SU-DHL-6 (cell line): Measurements from ENCODE around the gene CMSS1.

Experiments
- H2AFZ ChIP-seq: fragments of 200-600 bp; sonication (generic); 2 replicates; pipeline ENCODE4 v1.6.1; 2014; ENCODE audit warnings: low read depth, mild to moderate bottlenecking, moderate library complexity, mixed read lengths, antibody characterized with exemption, low read length; ENCODE audit not compliant: severe bottlenecking
- H3F3A ChIP-seq: fragments of 200-600 bp; shearing (Covaris generic); 2 replicates; pipeline ENCODE4 v1.6.0; 2016; ENCODE audit warnings: antibody characterized with exemption, mild to moderate bottlenecking; ENCODE audit not compliant: insufficient read depth
- H3K27ac ChIP-seq: fragments of 200-600 bp; sonication (generic); 2 replicates; pipeline ENCODE4 v1.5.1; 2016; ENCODE audit warnings: low read depth, mild to moderate bottlenecking, low read length, moderate library complexity, mixed read lengths
- H3K27me3 ChIP-seq: fragments of 200-600 bp; sonication (generic), shearing (Covaris generic); 2 replicates; pipeline ENCODE4 v1.6.0; 2014; ENCODE audit warnings: mild to moderate bottlenecking, low read length
- H3K36me3 ChIP-seq: fragments of 200-600 bp; sonication (generic); 2 replicates; pipeline ENCODE4 v1.6.1; 2014; ENCODE audit warnings: mild to moderate bottlenecking, low read length, mixed read lengths
- H3K4me2 ChIP-seq: fragments of 300-600, 200-600 bp; shearing (Covaris generic), sonication (generic); 2 replicates; pipeline ENCODE4 v1.6.0; 2014; ENCODE audit warnings: low read length, low read depth, mild to moderate bottlenecking; ENCODE audit not compliant: poor library complexity, severe bottlenecking
- H3K4me3 ChIP-seq: fragments of 200-600 bp; sonication (generic); 2 replicates; pipeline ENCODE4 v1.5.1; 2014; ENCODE audit warnings: antibody characterized with exemption, low read length, mild to moderate bottlenecking, mixed read lengths; ENCODE audit not compliant: insufficient read depth, poor library complexity, severe bottlenecking
- H3K79me2 ChIP-seq: fragments of 200-600 bp; sonication (generic); 2 replicates; pipeline ENCODE4 v1.6.1; 2014; ENCODE audit warnings: mild to moderate bottlenecking, low read length, moderate library complexity; ENCODE audit not compliant: insufficient read depth
- H3K9ac ChIP-seq: fragments of 200-600 bp; sonication (generic); 2 replicates; pipeline ENCODE4 v1.7.0; 2014; ENCODE audit warnings: mild to moderate bottlenecking, low read length
- H3K9me2 ChIP-seq: fragments of 200-600 bp; sonication (generic); replicated peaks from 2 replicates; pipeline ENCODE4 v1.6.1; 2014; ENCODE audit warnings: low read length; ENCODE audit not compliant: insufficient read depth
- H3K9me3 ChIP-seq: fragments of 200-600 bp; sonication (generic); 2 replicates; pipeline ENCODE4 v1.6.1; 2014; ENCODE audit warnings: low read length, mixed read lengths; ENCODE audit not compliant: insufficient read depth
- H4K20me1 ChIP-seq: fragments of 200-600 bp; sonication (generic); 2 replicates; pipeline ENCODE4 v1.6.1; 2014; ENCODE audit warnings: low read depth, mild to moderate bottlenecking, antibody characterized with exemption, low read length, moderate library complexity, mixed read lengths
- EZH2phosphoT487 ChIP-seq: fragments of 200-600 bp; sonication (generic), shearing (Covaris generic); conservative IDR thresholded peaks from 2 replicates; pipeline ENCODE4 v1.6.1; 2018; ENCODE audit warnings: mild to moderate bottlenecking, antibody characterized with exemption, low read length, moderate library complexity, mixed read lengths
- TF ChIP-seq, protein P1 (sequence below): fragments of 200-600 bp; sonication (generic); IDR thresholded peaks from one replicate; pipeline ENCODE4 v1.5.1; 2017; ENCODE audit warnings: antibody characterized with exemption, mild to moderate bottlenecking, low read length, moderate library complexity; ENCODE audit not compliant: insufficient read depth, poor library complexity, severe bottlenecking

The CMSS1 gene

DNA sequence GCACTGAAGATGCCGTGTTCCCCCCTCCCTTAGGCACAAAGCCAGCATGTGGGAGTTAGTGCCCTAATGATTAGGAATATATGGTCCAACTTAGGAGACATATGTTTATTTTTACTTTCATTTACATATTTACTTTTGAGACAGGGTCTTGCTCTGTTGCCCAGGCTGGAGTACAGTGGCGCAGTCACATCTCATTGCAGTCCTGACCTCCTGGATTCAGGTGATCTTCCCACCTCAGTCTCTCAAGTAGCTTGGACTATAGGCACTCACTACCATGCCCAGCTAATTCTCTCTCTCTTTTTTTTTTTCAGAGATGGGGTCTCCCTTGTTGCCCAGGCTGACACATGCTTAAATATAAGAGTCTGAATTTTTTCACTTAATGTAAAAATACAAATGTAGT is 391.5 kb downstream of the CMSS1 start:
- Histone ChIP-seq H4K20me1 (no peaks in the 10 kb centered on the region), H2AFZ (no peak overlapping the region), H3F3A (no peaks in the 10 kb centered on the region), H3K9me3 (no peaks in the 10 kb centered on the region), H3K79me2 (no peaks in the 10 kb centered on the region), H3K9me2 (no peaks in the 10 kb centered on the region), H3K9ac (no peak overlapping the region), H3K27ac (no peak overlapping the region), H3K4me3 (no peak overlapping the region), H3K4me2 (no peak overlapping the region), H3K36me3 (no peaks in the 10 kb centered on the region), H3K27me3 (no peaks in the 10 kb centered on the region)
- TF ChIP-seq, protein P1, sequence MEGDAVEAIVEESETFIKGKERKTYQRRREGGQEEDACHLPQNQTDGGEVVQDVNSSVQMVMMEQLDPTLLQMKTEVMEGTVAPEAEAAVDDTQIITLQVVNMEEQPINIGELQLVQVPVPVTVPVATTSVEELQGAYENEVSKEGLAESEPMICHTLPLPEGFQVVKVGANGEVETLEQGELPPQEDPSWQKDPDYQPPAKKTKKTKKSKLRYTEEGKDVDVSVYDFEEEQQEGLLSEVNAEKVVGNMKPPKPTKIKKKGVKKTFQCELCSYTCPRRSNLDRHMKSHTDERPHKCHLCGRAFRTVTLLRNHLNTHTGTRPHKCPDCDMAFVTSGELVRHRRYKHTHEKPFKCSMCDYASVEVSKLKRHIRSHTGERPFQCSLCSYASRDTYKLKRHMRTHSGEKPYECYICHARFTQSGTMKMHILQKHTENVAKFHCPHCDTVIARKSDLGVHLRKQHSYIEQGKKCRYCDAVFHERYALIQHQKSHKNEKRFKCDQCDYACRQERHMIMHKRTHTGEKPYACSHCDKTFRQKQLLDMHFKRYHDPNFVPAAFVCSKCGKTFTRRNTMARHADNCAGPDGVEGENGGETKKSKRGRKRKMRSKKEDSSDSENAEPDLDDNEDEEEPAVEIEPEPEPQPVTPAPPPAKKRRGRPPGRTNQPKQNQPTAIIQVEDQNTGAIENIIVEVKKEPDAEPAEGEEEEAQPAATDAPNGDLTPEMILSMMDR = no peak
- TF ChIP-seq EZH2phosphoT487 = no peak

- H3K9ac ChIP-seq = no peak overlapping the region
- H3K9me2 ChIP-seq = no peaks in the 10 kb centered on the region
- TF ChIP-seq, protein P1 = no peak
- TF ChIP-seq EZH2phosphoT487 = no peak
- no peak overlapping the region for H3K4me3 ChIP-seq
- H3K9me3 ChIP-seq = no peaks in the 10 kb centered on the region
- H3K27ac ChIP-seq = no peak overlapping the region
- no peak overlapping the region for H2AFZ ChIP-seq
- H3K27me3 ChIP-seq = no peaks in the 10 kb centered on the region
- no peak overlapping the region for H3K4me2 ChIP-seq
- H4K20me1 ChIP-seq = no peaks in the 10 kb centered on the region
- no peaks in the 10 kb centered on the region for H3K79me2 ChIP-seq
- H3K36me3 ChIP-seq = no peaks in the 10 kb centered on the region
- no peaks in the 10 kb centered on the region for H3F3A ChIP-seq
Measured at GRCh38 chr3:100209948-100210771, 392.5 kb downstream of the CMSS1 start.

DNA sequence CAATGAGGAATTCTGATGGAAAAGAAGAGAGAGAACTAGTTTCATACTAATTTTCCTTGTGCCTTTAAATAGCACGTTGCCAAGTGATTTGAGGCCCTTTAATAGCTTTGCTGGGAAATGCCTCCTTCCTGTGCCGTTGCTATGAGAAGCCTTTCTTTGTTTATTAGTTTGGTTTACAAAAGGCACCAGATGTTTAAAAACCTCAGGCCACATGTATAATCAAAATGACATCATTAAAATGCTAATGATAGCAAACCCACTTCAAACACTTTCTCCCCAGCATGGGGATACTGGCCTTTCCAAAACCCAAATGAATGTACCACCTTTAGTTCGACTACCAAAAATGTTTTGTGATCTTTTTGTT is 393.1 kb downstream of the CMSS1 start:
- Histone ChIP-seq H3K9me2 (no peaks in the 10 kb centered on the region), H2AFZ (no peak overlapping the region), H3K4me3 (no peak overlapping the region), H3K9ac (no peak overlapping the region), H3K4me2 (no peak overlapping the region), H3K27me3 (no peaks in the 10 kb centered on the region), H3K9me3 (no peaks in the 10 kb centered on the region), H3K79me2 (no peaks in the 10 kb centered on the region), H3F3A (no peaks in the 10 kb centered on the region), H3K36me3 (no peaks in the 10 kb centered on the region), H4K20me1 (no peaks in the 10 kb centered on the region), H3K27ac (no peak overlapping the region)
- no peak for TF ChIP-seq EZH2phosphoT487

DNA sequence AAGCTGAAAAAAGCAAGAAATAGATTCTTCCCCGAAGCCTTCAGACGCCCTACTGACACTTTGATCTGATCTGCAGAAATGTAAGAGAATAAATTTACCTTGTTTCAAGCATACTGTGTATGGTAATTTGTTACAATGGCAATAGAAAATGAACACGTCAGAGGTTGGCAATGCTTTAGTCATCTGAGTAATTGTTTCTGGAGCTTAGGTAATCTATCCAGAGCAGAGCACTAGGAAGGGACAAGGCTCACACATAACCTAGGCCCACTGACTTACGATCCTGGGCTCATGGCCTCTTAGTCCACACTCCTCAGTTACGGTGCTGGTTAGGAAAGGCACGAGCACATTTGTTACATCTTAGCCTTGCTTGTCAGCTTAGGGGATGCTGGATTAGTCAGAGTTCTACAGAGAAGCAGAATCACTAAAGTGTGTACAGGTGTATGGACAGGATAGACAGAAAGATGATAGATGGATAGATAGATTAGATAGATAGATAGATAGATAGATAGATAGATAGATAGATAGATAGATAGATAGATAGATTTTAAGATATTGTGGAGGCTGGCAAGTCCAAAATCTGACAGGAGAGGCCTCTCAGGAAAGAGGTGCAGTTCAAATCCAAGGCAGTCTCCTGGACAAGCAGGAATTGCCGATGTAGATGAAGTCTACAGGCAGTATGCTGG is 396.4 kb downstream of the CMSS1 start:
- Histone ChIP-seq H3K27me3 (no peaks in the 10 kb centered on the region), H2AFZ (no peak overlapping the region), H3K9me3 (no peaks in the 10 kb centered on the region), H3K79me2 (no peaks in the 10 kb centered on the region), H3K9ac (no peak overlapping the region), H3K4me2 (no peak overlapping the region), H3K36me3 (no peaks in the 10 kb centered on the region), H3F3A (no peaks in the 10 kb centered on the region), H4K20me1 (no peaks in the 10 kb centered on the region), H3K9me2 (no peaks in the 10 kb centered on the region), H3K27ac (no peak overlapping the region), H3K4me3 (no peak overlapping the region)
- TF ChIP-seq EZH2phosphoT487 = no peak
- TF ChIP-seq, protein P1 = no peak
